GM12878 (cell line): ENCODE measurements around the gene SNED1. TPM values are rescaled to one million over a fixed set of nuclear protein-coding genes. Genes with fewer than 3 reads are reported as not detected.

Source experiments
- ATAC-seq: fragments of 200-7000 bp; cut with Tn5 transposase; 3 replicates; pipeline ENCODE4 v1.9.1; 2020; ENCODE audit warnings: mild to moderate bottlenecking, moderate library complexity
- BruUV-seq: library from RNA; stranded (reverse); fragments of 400-500 nt; replicated peaks from 2 replicates; lab custom pipeline; 2021; lab: Mats Ljungman, UMichigan
- CTCF ChIA-PET: fragments of 300-600 bp; sonication (Branson Sonifier 250); formaldehyde crosslinking; extraction: SDS; loops from one replicate; lab custom pipeline; 2021; ENCODE audit warnings: inconsistent platforms; lab: Yijun Ruan, JAX
- POLR2A ChIA-PET: fragments of 350-600 bp; formaldehyde crosslinking; extraction: SDS; loops from one replicate; lab custom pipeline; 2021; ENCODE audit warnings: inconsistent platforms; lab: Charles Lee
- RAD21 ChIA-PET: fragments of 300-600 bp; sonication (Branson Sonifier 250); formaldehyde crosslinking; loops from one replicate; lab custom pipeline; 2023; ENCODE audit warnings: antibody characterized with exemption; ENCODE audit not compliant: unreplicated experiment; lab: Charles Lee
- SMC1A ChIA-PET: fragments of 300-600 bp; sonication (Branson Sonifier 250); formaldehyde crosslinking; loops from one replicate; lab custom pipeline; 2023; ENCODE audit not compliant: unreplicated experiment, uncharacterized antibody; lab: Charles Lee
- DNase-seq: peaks from one replicate; pipeline ENCODE4 v3.0.0-alpha.2; 2011; ENCODE audit warnings: low read depth, low spot score
- FAIRE-seq: peaks from 3 replicates; lab custom pipeline; 2011; peaks lifted over from hg19 to GRCh38; lab: Jason Lieb, UNC
- H2AFZ ChIP-seq: 2 replicates; pipeline ENCODE4 v1.6.0; 2011; ENCODE audit warnings: low read depth, low read length, control low read depth; ENCODE audit not compliant: control insufficient read depth
- H3K27ac ChIP-seq: 2 replicates; pipeline ENCODE4 v1.5.1; 2011; ENCODE audit warnings: control low read depth; ENCODE audit not compliant: control insufficient read depth, insufficient read depth
- H3K27me3 ChIP-seq, 2 experiments: replicated peaks in 1 of 2; 2 replicates each; pipeline versions ENCODE4 v1.6.0 to v1.6.1; 2011; ENCODE audit warnings: low read length in 1 of 2; ENCODE audit not compliant: control insufficient read depth in 2 of 2, insufficient read depth in 2 of 2
- H3K36me3 ChIP-seq, 2 experiments: 2 replicates each; pipeline ENCODE4 v1.5.1; 2011; ENCODE audit warnings: low read length in 1 of 2; ENCODE audit not compliant: control insufficient read depth in 2 of 2, insufficient read depth in 2 of 2
- H3K4me1 ChIP-seq: 2 replicates; pipeline ENCODE4 v1.6.1; 2011; ENCODE audit warnings: mild to moderate bottlenecking, low read length, moderate library complexity, mixed read lengths; ENCODE audit not compliant: control insufficient read depth, insufficient read depth
- H3K4me2 ChIP-seq: 2 replicates; pipeline ENCODE4 v1.6.0; 2011; ENCODE audit warnings: control low read depth; ENCODE audit not compliant: control insufficient read depth, insufficient read depth
- H3K4me3 ChIP-seq: fragments of 200-600 bp; sonication (generic); 2 replicates; pipeline ENCODE4 v1.5.1; 2016
- H3K79me2 ChIP-seq: 2 replicates; pipeline ENCODE4 v1.6.0; 2011; ENCODE audit warnings: low read length; ENCODE audit not compliant: control insufficient read depth, insufficient read depth
- H3K9ac ChIP-seq: 2 replicates; pipeline ENCODE4 v1.8.0; 2011; ENCODE audit warnings: low read length, control low read depth, mixed read lengths; ENCODE audit not compliant: control insufficient read depth, insufficient read depth
- H3K9me3 ChIP-seq: replicated peaks from 3 replicates; pipeline ENCODE4 v1.5.1; 2011; ENCODE audit warnings: mild to moderate bottlenecking, low read length; ENCODE audit not compliant: control insufficient read depth, insufficient read depth
- H4K20me1 ChIP-seq: 2 replicates; pipeline ENCODE4 v1.6.0; 2011; ENCODE audit not compliant: control insufficient read depth, insufficient read depth
- CREB1 ChIP-seq: IDR thresholded peaks from 2 replicates; pipeline ENCODE4 v1.6.1; 2012; ENCODE audit warnings: low read depth, mild to moderate bottlenecking, inconsistent platforms
- CTCF ChIP-seq, 3 experiments: IDR thresholded peaks in 2 of 3; conservative IDR thresholded peaks in 1 of 3; 2 replicates each; pipeline ENCODE4 v1.5.1; 2011; ENCODE audit warnings: low read depth in 3 of 3, low read length in 3 of 3, mild to moderate bottlenecking in 3 of 3, control low read depth in 2 of 3, moderate library complexity in 2 of 3, inconsistent platforms in 1 of 3, mixed read lengths in 1 of 3; ENCODE audit not compliant: control insufficient read depth in 2 of 3, insufficient read depth in 1 of 3; ENCODE audit errors: extremely low read depth in 1 of 3
- GATAD2B ChIP-seq: fragments of 450-650 bp; conservative IDR thresholded peaks from 2 replicates; pipeline ENCODE4 v1.6.1; 2017; ENCODE audit warnings: low read depth, mild to moderate bottlenecking, moderate library complexity
- HDGF ChIP-seq: fragments of 450-650 bp; IDR thresholded peaks from 2 replicates; pipeline ENCODE4 v1.6.1; 2016; ENCODE audit warnings: antibody characterized with exemption
- IKZF1 ChIP-seq: fragments of 450-650 bp; conservative IDR thresholded peaks from 2 replicates; pipeline ENCODE4 v1.6.1; 2017; ENCODE audit warnings: antibody characterized with exemption, mild to moderate bottlenecking
- MYC ChIP-seq: IDR thresholded peaks from 2 replicates; pipeline ENCODE4 v1.6.1; 2011; ENCODE audit warnings: mild to moderate bottlenecking, low read length, moderate library complexity, inconsistent platforms; ENCODE audit not compliant: insufficient read depth, insufficient replicate concordance, insufficient read length, severe bottlenecking
- NBN ChIP-seq: fragments of 450-650 bp; IDR thresholded peaks from 2 replicates; pipeline ENCODE4 v1.6.1; 2016
- NFXL1 ChIP-seq: fragments of 450-650 bp; IDR thresholded peaks from 2 replicates; pipeline ENCODE4 v1.6.1; 2017; ENCODE audit warnings: antibody characterized with exemption, mild to moderate bottlenecking, borderline replicate concordance
- POLR2AphosphoS5 ChIP-seq: IDR thresholded peaks from 2 replicates; pipeline ENCODE4 v1.6.1; 2011; ENCODE audit warnings: mild to moderate bottlenecking, low read length, inconsistent platforms
- POU2F2 ChIP-seq: IDR thresholded peaks from 3 replicates; pipeline ENCODE4 v1.6.1; 2011; ENCODE audit warnings: low read depth, mild to moderate bottlenecking, low read length, borderline replicate concordance
- SIX5 ChIP-seq: IDR thresholded peaks from 2 replicates; pipeline ENCODE4 v1.6.1; 2011; ENCODE audit warnings: mild to moderate bottlenecking, low read depth, low read length, moderate library complexity; ENCODE audit not compliant: severe bottlenecking
- TBL1XR1 ChIP-seq: IDR thresholded peaks from 2 replicates; pipeline ENCODE4 v1.6.1; 2012; ENCODE audit warnings: low read depth, low read length, improper control_type of control experiment
- ZZZ3 ChIP-seq: IDR thresholded peaks from 2 replicates; pipeline ENCODE4 v1.6.1; 2011; ENCODE audit warnings: low read depth; ENCODE audit not compliant: control insufficient read depth, insufficient read length
- WGBS: methylation state at CpG from one replicate; pipeline ENCODE4 v1.1.6; 2016; ENCODE audit warnings: low lambda C conversion rate; ENCODE audit not compliant: insufficient replicate concordance, insufficient coverage; ENCODE audit errors: missing lambda C conversion rate; 5-methylcytosine and 5-hydroxymethylcytosine counted together
- in situ Hi-C: fragments of 300-500 bp; cut with MboI; formaldehyde crosslinking; loops from 9 replicates; pipeline ENCODE4 v1.14.3; 2018; ENCODE audit warnings: mixed read lengths
- intact Hi-C: fragments of 100-400 bp; cut with micrococcal nuclease; formaldehyde crosslinking; loops from one replicate; pipeline ENCODE4 v1.14.2; 2022; ENCODE audit not compliant: unreplicated experiment
- polyA plus RNA-seq, 11 experiments: library from polyadenylated mRNA; depleted of rRNA in 4 of 11; unstranded in 6 of 11; stranded (reverse) in 5 of 11; fragments of >200 nt; fragmentation: Nextera tagmentation in 4 of 11; fragmentation: Illumina TruSeq in 1 of 11; extraction: Ambion mirVana in 4 of 11; extraction: Trizol in 1 of 11; gene quantifications; 1 replicate in 1 of 11; 2 replicates in 10 of 11; pipeline versions ENCODE4 v1.2.1 to v1.2.3, GENCODE V29; 2011 to 2016; ENCODE audit warnings: inconsistent platforms in 2 of 11, missing spikeins in 2 of 11, low read depth in 1 of 11
- total RNA-seq, 4 experiments: library from RNA; depleted of rRNA in 3 of 4; stranded (reverse); fragments of >200 nt in 3 of 4; fragmentation: Illumina TruSeq in 1 of 4; extraction: Trizol in 1 of 4; gene quantifications; 2 replicates each; pipeline versions ENCODE4 v1.2.1 to v1.2.3, GENCODE V29; 2013 to 2021

The SNED1 gene
- total and polyA plus RNA-seq, 10 of the 15 experiments (the other 5 are each of a cell fraction or from before 2014, with no cell fraction given), result 0.05 to 8.4 (median 3.0) TPM

GRCh38 chr2:241068942-241069810, 70.8 kb downstream of the SNED1 start (continued):
- no peak for TF ChIP-seq POLR2AphosphoS5
- TF ChIP-seq HDGF, result no peak
- TF ChIP-seq POU2F2, result no peak
- no peak for TF ChIP-seq IKZF1
- no peak for TF ChIP-seq NFXL1
- TF ChIP-seq ZZZ3, result no peak
- no peak for TF ChIP-seq GATAD2B

- WGBS, result 62% methylated on average over 26 of the region's 26 CpGs
- BruUV-seq, result no TSS peak
- ChIA-PET CTCF (no interaction called here), RAD21 (no interaction called here), SMC1A (interaction anchor here (1.3 kb wide), 1 partner anchor 81 kb away, joined by 3 read pairs; no protein-coding TSS in a partner anchor), POLR2A (no interaction called here)
- Histone ChIP-seq H3K4me2 (no peak overlapping the region), H2AFZ (no peak overlapping the region), H3K27me3 (no peaks in the 10 kb centered on the region; a peak in 1 of 4 replicates), H3K4me1 (no peaks in the 10 kb centered on the region), H3K79me2 (no peaks in the 10 kb centered on the region), H3K36me3 (no peaks in the 10 kb centered on the region; a peak in 1 of 4 replicates), H4K20me1 (no peaks in the 10 kb centered on the region), H3K9me3 (no peaks in the 10 kb centered on the region), H3K4me3 (no peak overlapping the region), H3K9ac (no peak overlapping the region), H3K27ac (no peak overlapping the region)
- DNase-seq (no peak), FAIRE-seq (no peak), ATAC-seq (no peak)
- no peak for TF ChIP-seq TBL1XR1
- no peak for TF ChIP-seq NBN
- no peak for TF ChIP-seq MYC
- TF ChIP-seq CREB1, result no peak
- TF ChIP-seq SIX5, result no peak
- TF ChIP-seq IKZF1, result no peak
- TF ChIP-seq CTCF (IDR thresholded peaks at IDR 0.05 in 2 of 3, conservative IDR thresholded peaks at IDR 0.05 in 1 of 3; ENCODE audit: control insufficient read depth in 2 of 3, extremely low read depth in 1 of 3, insufficient read depth in 1 of 3, low read depth in 3 of 3, low read length in 3 of 3), result no peak
- intact Hi-C loops (no loop called here), in situ Hi-C loops (no loop called here)
These were observed 71.4 kb downstream of the SNED1 start for GRCh38 chr2:241069821-241070281.
